ENCODE results near the gene LHX3.

Gene LHX3

GRCh38 chr9:136174779-136175615 lies 29.9 kb downstream of the LHX3 start:
- Histone ChIP-seq H3K36me3 (ENCODE audit: control insufficient read depth, low read depth, low read length) (no peaks in the 10 kb centered on the region), H3K27me3 (ENCODE audit: control insufficient read depth, insufficient read depth, low read length) (no peaks in the 10 kb centered on the region), H3K4me1 (ENCODE audit: control insufficient read depth, low read depth, low read length) (peaks cover 26% of the 10 kb centered on the region), H3K4me3 (ENCODE audit: low read length) (no peak overlapping the region), H3K9ac (ENCODE audit: low read length) (no peak overlapping the region), H3K27ac (ENCODE audit: low read length) (no peak overlapping the region), H3K9me3 (ENCODE audit: control insufficient read depth, low read depth, low read length) (no peaks in the 10 kb centered on the region)

- peaks cover 24% of the 10 kb centered on the region for H3K4me1 ChIP-seq (ENCODE audit: control insufficient read depth, low read depth, low read length)
- H3K36me3 ChIP-seq (ENCODE audit: control insufficient read depth, low read depth, low read length), result no peaks in the 10 kb centered on the region
- no peak overlapping the region for H3K4me3 ChIP-seq (ENCODE audit: low read length)
- no peaks in the 10 kb centered on the region for H3K27me3 ChIP-seq (ENCODE audit: control insufficient read depth, insufficient read depth, low read length)
- H3K9ac ChIP-seq (ENCODE audit: low read length), result no peak overlapping the region
- no peaks in the 10 kb centered on the region for H3K9me3 ChIP-seq (ENCODE audit: control insufficient read depth, low read depth, low read length)
- H3K27ac ChIP-seq (ENCODE audit: low read length), result no peak overlapping the region
Observed at GRCh38 chr9:136173648-136174290, 31.2 kb downstream of the LHX3 start.

- Histone ChIP-seq H3K4me1 (ENCODE audit: control insufficient read depth, low read depth, low read length) (peaks cover 19% of the 10 kb centered on the region), H3K27me3 (ENCODE audit: control insufficient read depth, insufficient read depth, low read length) (no peaks in the 10 kb centered on the region), H3K9me3 (ENCODE audit: control insufficient read depth, low read depth, low read length) (no peaks in the 10 kb centered on the region), H3K36me3 (ENCODE audit: control insufficient read depth, low read depth, low read length) (no peaks in the 10 kb centered on the region), H3K27ac (ENCODE audit: low read length) (no peak overlapping the region), H3K4me3 (ENCODE audit: low read length) (no peak overlapping the region), H3K9ac (ENCODE audit: low read length) (no peak overlapping the region)
Observed at GRCh38 chr9:136172412-136173079, 32.4 kb downstream of the LHX3 start.

GRCh38 chr9:136171801-136172411 lies 33.0 kb downstream of the LHX3 start:
- Histone ChIP-seq H3K9ac (ENCODE audit: low read length) (no peak overlapping the region), H3K4me1 (ENCODE audit: control insufficient read depth, low read depth, low read length) (peaks cover 19% of the 10 kb centered on the region), H3K27ac (ENCODE audit: low read length) (no peak overlapping the region), H3K36me3 (ENCODE audit: control insufficient read depth, low read depth, low read length) (no peaks in the 10 kb centered on the region), H3K9me3 (ENCODE audit: control insufficient read depth, low read depth, low read length) (no peaks in the 10 kb centered on the region), H3K4me3 (ENCODE audit: low read length) (no peak overlapping the region), H3K27me3 (ENCODE audit: control insufficient read depth, insufficient read depth, low read length) (no peaks in the 10 kb centered on the region)

GRCh38 chr9:136171009-136171800 lies 33.7 kb downstream of the LHX3 start:
- H3K27me3 ChIP-seq (ENCODE audit: control insufficient read depth, insufficient read depth, low read length), result no peaks in the 10 kb centered on the region
- no peaks in the 10 kb centered on the region for H3K9me3 ChIP-seq (ENCODE audit: control insufficient read depth, low read depth, low read length)
- no peak overlapping the region for H3K4me3 ChIP-seq (ENCODE audit: low read length)
- H3K27ac ChIP-seq (ENCODE audit: low read length), result no peak overlapping the region
- no peaks in the 10 kb centered on the region for H3K36me3 ChIP-seq (ENCODE audit: control insufficient read depth, low read depth, low read length)
- no peak overlapping the region for H3K9ac ChIP-seq (ENCODE audit: low read length)
- H3K4me1 ChIP-seq (ENCODE audit: control insufficient read depth, low read depth, low read length), result peaks cover 19% of the 10 kb centered on the region

- no peak overlapping the region for H3K27ac ChIP-seq (ENCODE audit: low read length)
- peaks cover 19% of the 10 kb centered on the region for H3K4me1 ChIP-seq (ENCODE audit: control insufficient read depth, low read depth, low read length)
- no peaks in the 10 kb centered on the region for H3K9me3 ChIP-seq (ENCODE audit: control insufficient read depth, low read depth, low read length)
- no peaks in the 10 kb centered on the region for H3K27me3 ChIP-seq (ENCODE audit: control insufficient read depth, insufficient read depth, low read length)
- no peaks in the 10 kb centered on the region for H3K36me3 ChIP-seq (ENCODE audit: control insufficient read depth, low read depth, low read length)
- H3K9ac ChIP-seq (ENCODE audit: low read length), result no peak overlapping the region
- no peak overlapping the region for H3K4me3 ChIP-seq (ENCODE audit: low read length)
Observed at GRCh38 chr9:136170006-136170901, 34.7 kb downstream of the LHX3 start.

- H3K4me3 ChIP-seq (ENCODE audit: low read length), result no peak overlapping the region
- no peak overlapping the region for H3K9ac ChIP-seq (ENCODE audit: low read length)
- peaks cover 19% of the 10 kb centered on the region for H3K4me1 ChIP-seq (ENCODE audit: control insufficient read depth, low read depth, low read length)
- no peaks in the 10 kb centered on the region for H3K9me3 ChIP-seq (ENCODE audit: control insufficient read depth, low read depth, low read length)
- H3K27ac ChIP-seq (ENCODE audit: low read length), result no peak overlapping the region
- no peaks in the 10 kb centered on the region for H3K36me3 ChIP-seq (ENCODE audit: control insufficient read depth, low read depth, low read length)
- H3K27me3 ChIP-seq (ENCODE audit: control insufficient read depth, insufficient read depth, low read length), result no peaks in the 10 kb centered on the region
Observed at GRCh38 chr9:136169495-136169894, 35.4 kb downstream of the LHX3 start.

- H3K4me3 ChIP-seq (ENCODE audit: low read length), result no peak overlapping the region
Observed at GRCh38 chr9:136163248-136163850, 41.6 kb downstream of the LHX3 start.

GRCh38 chr9:136160995-136161610 lies 43.8 kb downstream of the LHX3 start:
- no peaks in the 10 kb centered on the region for H3K4me1 ChIP-seq (ENCODE audit: control insufficient read depth, low read depth, low read length)
- H3K27me3 ChIP-seq (ENCODE audit: control insufficient read depth, insufficient read depth, low read length), result no peaks in the 10 kb centered on the region
- H3K9me3 ChIP-seq (ENCODE audit: control insufficient read depth, low read depth, low read length), result no peaks in the 10 kb centered on the region
- H3K4me3 ChIP-seq (ENCODE audit: low read length), result no peak overlapping the region
- no peaks in the 10 kb centered on the region for H3K36me3 ChIP-seq (ENCODE audit: control insufficient read depth, low read depth, low read length)
- no peak overlapping the region for H3K27ac ChIP-seq (ENCODE audit: low read length)
- H3K9ac ChIP-seq (ENCODE audit: low read length), result no peak overlapping the region

More at GRCh38 chr9:136163248-136163850, 41.6 kb downstream of the LHX3 start:
- Histone ChIP-seq H3K4me1 (ENCODE audit: control insufficient read depth, low read depth, low read length) (no peaks in the 10 kb centered on the region), H3K27ac (ENCODE audit: low read length) (no peak overlapping the region), H3K9ac (ENCODE audit: low read length) (no peak overlapping the region), H3K9me3 (ENCODE audit: control insufficient read depth, low read depth, low read length) (no peaks in the 10 kb centered on the region), H3K27me3 (ENCODE audit: control insufficient read depth, insufficient read depth, low read length) (no peaks in the 10 kb centered on the region), H3K36me3 (ENCODE audit: control insufficient read depth, low read depth, low read length) (no peaks in the 10 kb centered on the region)
